OCI-LY3 (cell line): Measurements from ENCODE around the gene IL10.
A peak's percentile ranks its signal among the peaks of the same experiment; 100 is the strongest.

Experiments used
- CTCF ChIP-seq: fragments of 200-600, 300-600 bp; sonication (generic); IDR thresholded peaks from 2 replicates; pipeline ENCODE4 v1.5.1; 2014; ENCODE audit warnings: antibody characterized with exemption, low read length, low read depth
- EZH2phosphoT487 ChIP-seq: fragments of 200-600 bp; shearing (Covaris generic); IDR thresholded peaks from 2 replicates; pipeline ENCODE4 v1.6.1; 2018; ENCODE audit warnings: antibody characterized with exemption, mixed run types, low read depth

DNA sequence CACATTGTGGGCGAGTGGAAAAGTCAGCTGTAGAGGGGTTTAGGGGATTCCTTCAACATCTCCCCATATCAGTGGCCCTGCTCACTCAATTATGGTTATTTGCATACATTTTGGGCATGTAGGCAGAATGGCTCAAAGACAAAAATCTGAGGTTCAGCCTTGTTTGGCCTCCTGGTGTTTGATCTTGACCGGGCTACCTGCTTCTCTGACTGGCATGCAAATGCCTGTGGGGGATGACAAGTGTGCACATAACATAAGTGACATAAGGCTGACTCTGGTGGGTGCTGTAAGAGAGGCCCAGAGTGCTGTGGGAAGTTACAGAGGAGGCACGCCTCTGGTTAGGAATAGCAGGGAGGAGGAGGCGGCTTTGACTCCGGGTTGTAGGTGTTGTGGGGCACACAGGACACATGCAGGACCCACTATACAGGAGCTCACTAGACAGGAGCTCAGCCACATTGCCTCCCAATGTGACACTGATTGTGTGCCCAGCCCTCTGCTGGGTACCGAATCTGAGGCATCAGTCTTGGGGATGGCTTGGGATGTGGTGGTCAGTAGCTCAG, 31.1 kb downstream of the IL10 start:
- peak; percentile 28; the same call in 1 of the 2 replicates for TF ChIP-seq CTCF
- TF ChIP-seq EZH2phosphoT487 = no peak
